Measurements from ENCODE around the gene CDH5.

- TF ChIP-seq CTCF (IDR thresholded peaks at IDR 0.05; ENCODE audit: low read depth, low read length, missing input control): no peak
- no peak for TF ChIP-seq JUND (IDR thresholded peaks at IDR 0.05)
- TF ChIP-seq RAD21 (IDR thresholded peaks at IDR 0.05): no peak
- TF ChIP-seq SP1 (IDR thresholded peaks at IDR 0.05): no peak
- TF ChIP-seq GABPA (IDR thresholded peaks at IDR 0.05 in 1 of 2, conservative IDR thresholded peaks at IDR 0.05 in 1 of 2): no peak
- no peak for TF ChIP-seq RXRA (IDR thresholded peaks at IDR 0.05)
These were observed 9.6 kb downstream of the CDH5 start for GRCh38 chr16:66376114-66376513.
